Neural cell (in vitro differentiated cells): ENCODE results near the gene NUDT21. TPM values are rescaled to one million over a fixed set of nuclear protein-coding genes. Genes with fewer than 3 reads are reported as not detected.

ENCODE experiments used
- H2AFZ ChIP-seq: fragments of 200-600, 300-800 bp; sonication (generic), shearing (Covaris generic); 2 replicates; pipeline ENCODE4 v1.6.0; 2014; ENCODE audit warnings: low read depth, mild to moderate bottlenecking, antibody characterized with exemption, low read length, moderate library complexity
- H3F3A ChIP-seq: fragments of 200-600 bp; shearing (Covaris generic); 2 replicates; pipeline ENCODE4 v1.6.1; 2016; ENCODE audit warnings: mild to moderate bottlenecking, moderate library complexity, mixed read lengths, antibody characterized with exemption, low read length; ENCODE audit not compliant: insufficient read depth, poor library complexity, severe bottlenecking
- H3K27ac ChIP-seq: fragments of 200-600, 300-800 bp; sonication (generic), shearing (Covaris generic); 2 replicates; pipeline ENCODE4 v1.5.1; 2014; ENCODE audit warnings: mild to moderate bottlenecking, low read length, moderate library complexity
- H3K27me3 ChIP-seq: fragments of 300-800, 200-600 bp; sonication (generic), shearing (Covaris generic); 2 replicates; pipeline ENCODE4 v1.6.0; 2014; ENCODE audit warnings: mild to moderate bottlenecking, low read depth, low read length, moderate library complexity; ENCODE audit not compliant: insufficient read depth
- H3K36me3 ChIP-seq: fragments of 300-800, 200-600 bp; sonication (generic), shearing (Covaris generic); 2 replicates; pipeline ENCODE4 v1.5.1; 2014; ENCODE audit warnings: mild to moderate bottlenecking, antibody characterized with exemption, low read length, moderate library complexity; ENCODE audit not compliant: insufficient read depth
- H3K4me2 ChIP-seq: fragments of 300-800, 200-600 bp; sonication (generic), shearing (Covaris generic); 2 replicates; pipeline ENCODE4 v1.6.0; 2014; ENCODE audit warnings: mild to moderate bottlenecking, low read length
- H3K4me3 ChIP-seq: fragments of 300-800, 200-600 bp; sonication (generic), shearing (Covaris generic); 2 replicates; pipeline ENCODE4 v1.5.1; 2014; ENCODE audit warnings: mild to moderate bottlenecking, low read length, moderate library complexity
- H3K79me2 ChIP-seq: fragments of 200-600 bp; shearing (Covaris generic); replicated peaks from 2 replicates; pipeline ENCODE4 v1.6.0; 2014; ENCODE audit warnings: mild to moderate bottlenecking, low read length, moderate library complexity; ENCODE audit not compliant: insufficient read depth
- H3K9ac ChIP-seq: fragments of 300-800, 200-600 bp; sonication (generic), shearing (Covaris generic); 2 replicates; pipeline ENCODE4 v1.6.1; 2016; ENCODE audit warnings: mild to moderate bottlenecking, low read length, mixed read lengths
- H3K9me2 ChIP-seq: fragments of 200-600 bp; shearing (Covaris generic); 2 replicates; pipeline ENCODE4 v1.6.1; 2016; ENCODE audit warnings: mild to moderate bottlenecking, low read length, mixed read lengths; ENCODE audit not compliant: insufficient read depth
- H3K9me3 ChIP-seq: fragments of 200-600, 300-800 bp; sonication (generic), shearing (Covaris generic); 2 replicates; pipeline ENCODE4 v1.6.1; 2016; ENCODE audit warnings: mild to moderate bottlenecking, mixed run types, low read length, moderate library complexity, mixed read lengths
- H4K20me1 ChIP-seq: fragments of 200-600 bp; shearing (Covaris generic); 2 replicates; pipeline ENCODE4 v1.6.1; 2016; ENCODE audit warnings: mild to moderate bottlenecking, mixed run types; ENCODE audit not compliant: insufficient read depth
- EP300 ChIP-seq: fragments of 450-650 bp; conservative IDR thresholded peaks from 2 replicates; pipeline ENCODE4 v1.6.1; 2014; ENCODE audit warnings: antibody characterized with exemption, mild to moderate bottlenecking, moderate library complexity; ENCODE audit not compliant: poor library complexity, severe bottlenecking
- EZH2 ChIP-seq: fragments of 200-600, 300-800 bp; shearing (Covaris generic), sonication (generic); IDR thresholded peaks from 2 replicates; pipeline ENCODE4 v1.6.1; 2014; ENCODE audit warnings: antibody characterized with exemption, low read length, borderline replicate concordance, mild to moderate bottlenecking; ENCODE audit not compliant: insufficient read depth, poor library complexity, severe bottlenecking
- MXI1 ChIP-seq: fragments of 450-650 bp; conservative IDR thresholded peaks from 2 replicates; pipeline ENCODE4 v1.6.1; 2014; ENCODE audit warnings: antibody characterized with exemption, mild to moderate bottlenecking; ENCODE audit not compliant: poor library complexity, severe bottlenecking
- POLR2AphosphoS5 ChIP-seq: IDR thresholded peaks from 2 replicates; pipeline ENCODE4 v1.6.1; 2012
- RAD21 ChIP-seq: fragments of 450-650 bp; conservative IDR thresholded peaks from 2 replicates; pipeline ENCODE4 v1.6.1; 2014; ENCODE audit warnings: antibody characterized with exemption, mild to moderate bottlenecking, moderate library complexity
- SMC3 ChIP-seq: fragments of 450-650 bp; conservative IDR thresholded peaks from 2 replicates; pipeline ENCODE4 v1.6.1; 2014; ENCODE audit warnings: antibody characterized with exemption, mild to moderate bottlenecking, moderate library complexity; ENCODE audit not compliant: poor library complexity
- TAF1 ChIP-seq: IDR thresholded peaks from 2 replicates; pipeline ENCODE4 v1.6.1; 2012; ENCODE audit warnings: low read depth
- polyA plus RNA-seq: library from polyadenylated mRNA; depleted of rRNA; stranded (reverse); fragments of >200 nt; gene quantifications from 2 replicates; pipeline ENCODE4 v1.2.3, GENCODE V29; 2014
- TF ChIP-seq, protein P1 (sequence below): IDR thresholded peaks from 2 replicates; pipeline ENCODE4 v1.6.1; 2012; ENCODE audit warnings: borderline replicate concordance
- TF ChIP-seq, protein P2 (sequence below): fragments of 450-650 bp; IDR thresholded peaks from 2 replicates; pipeline ENCODE4 v1.5.1; 2014; ENCODE audit warnings: antibody characterized with exemption, mild to moderate bottlenecking, moderate library complexity; ENCODE audit not compliant: poor library complexity, severe bottlenecking

The NUDT21 gene
- polyA plus RNA-seq, 1 donor from 2014 or later, result 192 TPM

DNA sequence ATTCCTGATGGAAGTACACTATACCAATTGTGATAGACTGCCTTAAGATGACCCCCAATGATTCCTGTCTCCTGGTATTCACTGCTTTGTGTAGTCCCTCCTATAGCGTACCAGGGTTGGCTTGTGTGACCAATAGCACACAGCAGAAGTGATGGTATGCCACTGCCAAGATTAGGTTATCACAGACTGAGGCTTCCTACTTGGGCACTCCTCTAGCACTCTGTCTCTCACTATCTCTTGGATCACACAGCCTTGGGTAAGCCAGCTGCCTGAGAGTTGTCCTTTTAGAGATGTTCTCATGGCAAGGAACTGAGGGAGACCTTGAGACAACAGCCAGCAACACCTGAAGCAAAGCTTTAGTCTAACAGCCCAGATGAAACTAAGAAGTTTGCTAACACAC is 13.1 kb downstream of the NUDT21 start:
- no peaks in the 10 kb centered on the region for H3F3A ChIP-seq
- H3K27ac ChIP-seq, result no peak overlapping the region
- no peak overlapping the region for H3K4me3 ChIP-seq
- H4K20me1 ChIP-seq, result no peaks in the 10 kb centered on the region
- peaks cover 6% of the 10 kb centered on the region for H3K36me3 ChIP-seq
- H3K9me3 ChIP-seq, result no peaks in the 10 kb centered on the region
- H3K9me2 ChIP-seq, result no peaks in the 10 kb centered on the region
- no peak overlapping the region for H2AFZ ChIP-seq
- H3K4me2 ChIP-seq, result no peak overlapping the region
- no peaks in the 10 kb centered on the region for H3K27me3 ChIP-seq
- TF ChIP-seq MXI1, result no peak
- TF ChIP-seq, protein P1, sequence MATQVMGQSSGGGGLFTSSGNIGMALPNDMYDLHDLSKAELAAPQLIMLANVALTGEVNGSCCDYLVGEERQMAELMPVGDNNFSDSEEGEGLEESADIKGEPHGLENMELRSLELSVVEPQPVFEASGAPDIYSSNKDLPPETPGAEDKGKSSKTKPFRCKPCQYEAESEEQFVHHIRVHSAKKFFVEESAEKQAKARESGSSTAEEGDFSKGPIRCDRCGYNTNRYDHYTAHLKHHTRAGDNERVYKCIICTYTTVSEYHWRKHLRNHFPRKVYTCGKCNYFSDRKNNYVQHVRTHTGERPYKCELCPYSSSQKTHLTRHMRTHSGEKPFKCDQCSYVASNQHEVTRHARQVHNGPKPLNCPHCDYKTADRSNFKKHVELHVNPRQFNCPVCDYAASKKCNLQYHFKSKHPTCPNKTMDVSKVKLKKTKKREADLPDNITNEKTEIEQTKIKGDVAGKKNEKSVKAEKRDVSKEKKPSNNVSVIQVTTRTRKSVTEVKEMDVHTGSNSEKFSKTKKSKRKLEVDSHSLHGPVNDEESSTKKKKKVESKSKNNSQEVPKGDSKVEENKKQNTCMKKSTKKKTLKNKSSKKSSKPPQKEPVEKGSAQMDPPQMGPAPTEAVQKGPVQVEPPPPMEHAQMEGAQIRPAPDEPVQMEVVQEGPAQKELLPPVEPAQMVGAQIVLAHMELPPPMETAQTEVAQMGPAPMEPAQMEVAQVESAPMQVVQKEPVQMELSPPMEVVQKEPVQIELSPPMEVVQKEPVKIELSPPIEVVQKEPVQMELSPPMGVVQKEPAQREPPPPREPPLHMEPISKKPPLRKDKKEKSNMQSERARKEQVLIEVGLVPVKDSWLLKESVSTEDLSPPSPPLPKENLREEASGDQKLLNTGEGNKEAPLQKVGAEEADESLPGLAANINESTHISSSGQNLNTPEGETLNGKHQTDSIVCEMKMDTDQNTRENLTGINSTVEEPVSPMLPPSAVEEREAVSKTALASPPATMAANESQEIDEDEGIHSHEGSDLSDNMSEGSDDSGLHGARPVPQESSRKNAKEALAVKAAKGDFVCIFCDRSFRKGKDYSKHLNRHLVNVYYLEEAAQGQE, result no peak
- no peak overlapping the region for H3K9ac ChIP-seq
- H3K79me2 ChIP-seq, result no peaks in the 10 kb centered on the region

DNA sequence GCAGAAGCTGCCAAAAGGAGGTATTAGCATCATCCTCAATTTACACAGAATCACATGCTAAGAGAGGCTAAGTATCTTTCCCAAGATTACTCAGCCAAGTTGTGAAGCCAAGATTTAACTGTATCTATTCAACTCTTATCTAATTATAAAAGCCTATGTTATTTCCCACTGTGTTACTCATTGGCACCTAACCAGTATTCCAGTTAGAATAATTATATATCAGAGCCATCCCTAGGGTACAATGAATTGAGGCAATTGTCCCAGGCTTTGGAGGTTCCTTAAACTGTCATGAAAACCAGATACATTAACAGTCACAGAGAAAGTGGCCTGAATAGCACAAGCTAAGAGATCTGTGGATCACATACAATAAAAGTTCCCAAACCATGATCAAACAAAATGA is 14.9 kb downstream of the NUDT21 start:
- Histone ChIP-seq H4K20me1 (no peaks in the 10 kb centered on the region), H3K36me3 (peaks cover 6% of the 10 kb centered on the region)

DNA sequence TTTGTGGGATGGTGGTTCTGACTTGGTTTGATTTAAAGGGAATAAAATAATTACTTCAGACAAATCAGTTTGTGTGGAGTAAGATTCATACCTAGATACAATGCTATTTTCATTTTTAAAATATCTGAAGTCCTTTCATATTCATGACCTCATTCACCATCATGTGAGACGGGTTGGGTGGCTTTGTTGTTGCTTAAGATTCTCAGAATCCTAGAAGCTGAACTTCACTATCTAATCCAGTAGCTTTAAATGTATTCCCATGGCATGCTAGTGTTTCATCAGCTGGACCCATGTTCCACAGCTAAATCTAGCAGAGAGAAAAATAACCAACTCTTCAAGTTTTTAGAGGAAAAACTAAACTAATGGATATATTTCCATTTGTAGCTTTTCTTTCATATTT is 23.0 kb downstream of the NUDT21 start:
- Histone ChIP-seq H3K9me2 (no peaks in the 10 kb centered on the region), H3K4me3 (no peak overlapping the region)

More for the DNA sequence above, 14.9 kb downstream of the NUDT21 start:
- no peak overlapping the region for H3K27ac ChIP-seq
- H3K9me2 ChIP-seq, result no peaks in the 10 kb centered on the region
- no peaks in the 10 kb centered on the region for H3K9me3 ChIP-seq
- no peak overlapping the region for H2AFZ ChIP-seq
- no peaks in the 10 kb centered on the region for H3F3A ChIP-seq
- no peak overlapping the region for H3K4me3 ChIP-seq
- H3K27me3 ChIP-seq, result no peaks in the 10 kb centered on the region
- H3K4me2 ChIP-seq, result no peak overlapping the region
- no peaks in the 10 kb centered on the region for H3K79me2 ChIP-seq
- TF ChIP-seq SMC3 (no peak), POLR2AphosphoS5 (no peak), RAD21 (no peak), MXI1 (no peak), EP300 (no peak)
- TF ChIP-seq, protein P2, sequence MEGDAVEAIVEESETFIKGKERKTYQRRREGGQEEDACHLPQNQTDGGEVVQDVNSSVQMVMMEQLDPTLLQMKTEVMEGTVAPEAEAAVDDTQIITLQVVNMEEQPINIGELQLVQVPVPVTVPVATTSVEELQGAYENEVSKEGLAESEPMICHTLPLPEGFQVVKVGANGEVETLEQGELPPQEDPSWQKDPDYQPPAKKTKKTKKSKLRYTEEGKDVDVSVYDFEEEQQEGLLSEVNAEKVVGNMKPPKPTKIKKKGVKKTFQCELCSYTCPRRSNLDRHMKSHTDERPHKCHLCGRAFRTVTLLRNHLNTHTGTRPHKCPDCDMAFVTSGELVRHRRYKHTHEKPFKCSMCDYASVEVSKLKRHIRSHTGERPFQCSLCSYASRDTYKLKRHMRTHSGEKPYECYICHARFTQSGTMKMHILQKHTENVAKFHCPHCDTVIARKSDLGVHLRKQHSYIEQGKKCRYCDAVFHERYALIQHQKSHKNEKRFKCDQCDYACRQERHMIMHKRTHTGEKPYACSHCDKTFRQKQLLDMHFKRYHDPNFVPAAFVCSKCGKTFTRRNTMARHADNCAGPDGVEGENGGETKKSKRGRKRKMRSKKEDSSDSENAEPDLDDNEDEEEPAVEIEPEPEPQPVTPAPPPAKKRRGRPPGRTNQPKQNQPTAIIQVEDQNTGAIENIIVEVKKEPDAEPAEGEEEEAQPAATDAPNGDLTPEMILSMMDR, result no peak
- H3K9ac ChIP-seq, result no peak overlapping the region

More for the DNA sequence above, 23.0 kb downstream of the NUDT21 start:
- no peak overlapping the region for H3K27ac ChIP-seq
- no peaks in the 10 kb centered on the region for H3K36me3 ChIP-seq
- no peak overlapping the region for H3K4me2 ChIP-seq
- TF ChIP-seq POLR2AphosphoS5, result no peak
- no peak for TF ChIP-seq RAD21
- TF ChIP-seq, protein P1, result no peak
- TF ChIP-seq EP300, result no peak
- TF ChIP-seq, protein P2, result no peak
- no peak for TF ChIP-seq TAF1
- TF ChIP-seq SMC3, result no peak
- no peak for TF ChIP-seq EZH2
- TF ChIP-seq MXI1, result no peak
- no peaks in the 10 kb centered on the region for H3K27me3 ChIP-seq
- no peaks in the 10 kb centered on the region for H3K9me3 ChIP-seq
- H4K20me1 ChIP-seq, result peaks cover 5% of the 10 kb centered on the region
- H3K79me2 ChIP-seq, result peaks cover 2% of the 10 kb centered on the region
- H3F3A ChIP-seq, result no peaks in the 10 kb centered on the region
- H2AFZ ChIP-seq, result no peak overlapping the region
- no peak overlapping the region for H3K9ac ChIP-seq
